ENCODE data around the gene GAL.

DNA sequence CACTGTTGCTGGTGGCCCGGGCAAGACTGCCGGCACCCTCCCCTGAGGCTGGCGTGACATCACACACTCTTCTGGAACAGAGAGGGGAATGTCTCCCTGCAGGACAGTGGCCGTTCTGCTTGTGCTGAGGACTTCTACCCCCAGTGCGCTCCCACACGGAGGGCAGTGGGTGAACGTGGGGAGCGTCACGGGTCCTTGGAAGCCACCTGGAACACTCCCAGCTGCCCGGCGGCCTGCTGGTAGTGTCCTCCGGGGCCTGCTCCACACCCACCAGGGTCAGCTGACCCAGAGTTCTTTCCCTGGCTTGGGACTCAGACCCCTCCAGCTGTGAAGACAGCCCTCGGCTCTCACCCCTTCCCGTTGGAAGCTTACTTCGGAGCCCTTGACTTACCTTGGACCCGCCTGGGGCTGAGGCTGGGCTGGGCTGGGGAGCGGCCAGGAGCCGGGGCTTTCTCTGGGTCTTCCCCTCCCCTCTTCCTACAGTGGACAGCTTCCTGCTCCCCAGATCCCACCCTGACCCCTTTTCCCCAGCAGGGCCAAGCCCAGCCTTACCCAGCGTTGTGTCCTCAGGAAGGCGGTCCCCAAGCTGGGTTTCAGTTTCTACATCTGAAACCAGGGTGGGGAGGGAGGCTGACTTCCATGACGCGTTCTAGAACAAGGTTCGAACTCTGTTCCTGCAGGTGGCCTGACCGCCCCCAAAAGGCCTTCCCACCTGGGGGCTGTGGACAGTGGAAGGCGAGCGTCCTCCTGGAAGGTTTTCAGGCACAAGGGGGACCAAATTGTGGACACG is 14.8 kb upstream of the GAL start:
- TF ChIP-seq GATA3 (IDR thresholded peaks at IDR 0.05; ENCODE audit: low read depth, low read length) (no peak), GATA2 (IDR thresholded peaks at IDR 0.05; ENCODE audit: low read depth, low read length) (no peak)

Measured in SH-SY5Y (cell line).